Esophagus muscularis mucosa (tissue), 4 donors: ENCODE data around the gene KIF21B.

Source experiments
- EP300 ChIP-seq: sonication (generic); formaldehyde crosslinking; IDR thresholded peaks from one replicate; pipeline ENCODE4 v1.6.1; 2017; ENCODE audit warnings: antibody characterized with exemption
- POLR2A ChIP-seq: fragments of 450-650 bp; IDR thresholded peaks from one replicate; pipeline ENCODE4 v1.6.1; 2017; ENCODE audit warnings: antibody characterized with exemption, moderate library complexity, mild to moderate bottlenecking, low read depth
- POLR2AphosphoS5 ChIP-seq, 2 donors: sonication (generic); formaldehyde crosslinking; IDR thresholded peaks; one replicate each; pipeline ENCODE4 v1.6.1; 2017; ENCODE audit warnings: antibody characterized with exemption in 2 of 2
- TF ChIP-seq, protein P1 (sequence below), 3 experiments: fragments of 200-600 bp in 2 of 3; fragments of 450-650 bp in 1 of 3; sonication (generic) in 2 of 3; IDR thresholded peaks; one replicate each; pipeline ENCODE4 v1.5.1; 2017 to 2019; ENCODE audit warnings: antibody characterized with exemption in 3 of 3, mild to moderate bottlenecking in 2 of 3, moderate library complexity in 1 of 3

GRCh38 chr1:200981278-200981677 is 42.2 kb downstream of the KIF21B start:
- TF ChIP-seq, protein P1, sequence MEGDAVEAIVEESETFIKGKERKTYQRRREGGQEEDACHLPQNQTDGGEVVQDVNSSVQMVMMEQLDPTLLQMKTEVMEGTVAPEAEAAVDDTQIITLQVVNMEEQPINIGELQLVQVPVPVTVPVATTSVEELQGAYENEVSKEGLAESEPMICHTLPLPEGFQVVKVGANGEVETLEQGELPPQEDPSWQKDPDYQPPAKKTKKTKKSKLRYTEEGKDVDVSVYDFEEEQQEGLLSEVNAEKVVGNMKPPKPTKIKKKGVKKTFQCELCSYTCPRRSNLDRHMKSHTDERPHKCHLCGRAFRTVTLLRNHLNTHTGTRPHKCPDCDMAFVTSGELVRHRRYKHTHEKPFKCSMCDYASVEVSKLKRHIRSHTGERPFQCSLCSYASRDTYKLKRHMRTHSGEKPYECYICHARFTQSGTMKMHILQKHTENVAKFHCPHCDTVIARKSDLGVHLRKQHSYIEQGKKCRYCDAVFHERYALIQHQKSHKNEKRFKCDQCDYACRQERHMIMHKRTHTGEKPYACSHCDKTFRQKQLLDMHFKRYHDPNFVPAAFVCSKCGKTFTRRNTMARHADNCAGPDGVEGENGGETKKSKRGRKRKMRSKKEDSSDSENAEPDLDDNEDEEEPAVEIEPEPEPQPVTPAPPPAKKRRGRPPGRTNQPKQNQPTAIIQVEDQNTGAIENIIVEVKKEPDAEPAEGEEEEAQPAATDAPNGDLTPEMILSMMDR (IDR thresholded peaks at IDR 0.05) = no peak
- TF ChIP-seq POLR2A (no peak), POLR2AphosphoS5 (IDR thresholded peaks at IDR 0.05) (no peak), EP300 (no peak)
